Fibroblast of villous mesenchyme (primary cell): Measurements from ENCODE around the gene SHANK2. TPM values are rescaled to one million over a fixed set of nuclear protein-coding genes. Genes with fewer than 3 reads are reported as not detected.

ENCODE experiments used
- DNase-seq: peaks from one replicate; pipeline ENCODE4 v3.0.0-alpha.2; 2010; ENCODE audit warnings: low read depth
- H3K4me3 ChIP-seq: 2 replicates; pipeline ENCODE4 v1.5.1; 2011; ENCODE audit warnings: low read depth, mild to moderate bottlenecking, low read length
- total RNA-seq: library from RNA; depleted of rRNA; stranded (reverse); fragments of >200 nt; gene quantifications from 2 replicates; pipeline ENCODE4 v1.2.3, GENCODE V29; 2012
- TF ChIP-seq, protein P1 (sequence below): IDR thresholded peaks from 2 replicates; pipeline ENCODE4 v1.5.1; 2012; ENCODE audit warnings: low read depth, mild to moderate bottlenecking, low read length; ENCODE audit not compliant: insufficient read depth

Gene SHANK2
- total RNA-seq, 1 donor = 0.86 TPM

DNA sequence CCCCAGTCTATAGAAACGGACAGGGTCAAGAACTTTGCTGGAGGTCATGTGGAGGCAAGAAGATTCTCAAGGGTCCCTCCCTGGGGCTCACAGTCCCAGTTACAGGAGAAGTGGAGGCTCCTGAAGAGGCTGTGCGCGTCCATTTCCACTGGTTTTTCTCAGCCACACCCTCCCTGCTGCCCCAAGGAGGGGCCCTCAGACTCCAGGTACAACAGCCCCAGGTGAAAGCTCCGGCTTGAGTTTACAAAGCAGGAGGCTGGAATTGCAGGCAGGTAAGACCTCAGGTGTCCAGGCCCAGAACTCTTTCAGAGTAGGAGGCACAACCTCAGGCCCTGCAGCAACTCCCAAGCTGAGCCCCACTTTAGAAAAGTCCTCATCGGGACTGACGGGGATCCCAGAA lies 3.1 kb downstream of the SHANK2 start:
- no peak for DNase-seq
- TF ChIP-seq, protein P1, sequence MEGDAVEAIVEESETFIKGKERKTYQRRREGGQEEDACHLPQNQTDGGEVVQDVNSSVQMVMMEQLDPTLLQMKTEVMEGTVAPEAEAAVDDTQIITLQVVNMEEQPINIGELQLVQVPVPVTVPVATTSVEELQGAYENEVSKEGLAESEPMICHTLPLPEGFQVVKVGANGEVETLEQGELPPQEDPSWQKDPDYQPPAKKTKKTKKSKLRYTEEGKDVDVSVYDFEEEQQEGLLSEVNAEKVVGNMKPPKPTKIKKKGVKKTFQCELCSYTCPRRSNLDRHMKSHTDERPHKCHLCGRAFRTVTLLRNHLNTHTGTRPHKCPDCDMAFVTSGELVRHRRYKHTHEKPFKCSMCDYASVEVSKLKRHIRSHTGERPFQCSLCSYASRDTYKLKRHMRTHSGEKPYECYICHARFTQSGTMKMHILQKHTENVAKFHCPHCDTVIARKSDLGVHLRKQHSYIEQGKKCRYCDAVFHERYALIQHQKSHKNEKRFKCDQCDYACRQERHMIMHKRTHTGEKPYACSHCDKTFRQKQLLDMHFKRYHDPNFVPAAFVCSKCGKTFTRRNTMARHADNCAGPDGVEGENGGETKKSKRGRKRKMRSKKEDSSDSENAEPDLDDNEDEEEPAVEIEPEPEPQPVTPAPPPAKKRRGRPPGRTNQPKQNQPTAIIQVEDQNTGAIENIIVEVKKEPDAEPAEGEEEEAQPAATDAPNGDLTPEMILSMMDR = no peak
- H3K4me3 ChIP-seq = no peak overlapping the region

DNA sequence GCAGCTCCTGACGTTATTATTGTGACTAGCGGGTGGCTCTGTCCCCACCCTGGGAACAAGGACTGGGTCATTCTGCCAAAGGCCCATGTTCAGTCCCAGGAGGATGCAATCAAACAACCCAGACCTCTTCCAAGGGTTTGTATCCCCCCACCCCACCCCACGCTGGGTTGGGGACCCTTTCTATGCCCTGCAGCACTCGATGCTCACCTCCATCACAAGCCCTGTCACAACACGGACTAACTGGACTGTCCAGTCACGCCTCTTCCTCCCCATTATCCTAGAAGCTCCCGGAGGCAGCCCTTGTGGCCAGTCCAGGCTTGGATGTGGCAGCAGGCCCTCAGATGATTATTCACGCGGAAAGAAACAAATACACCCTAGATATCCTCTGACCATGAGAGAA lies 3.7 kb downstream of the SHANK2 start:
- H3K4me3 ChIP-seq = no peak overlapping the region
- DNase-seq = no peak
- TF ChIP-seq, protein P1 = no peak

DNA sequence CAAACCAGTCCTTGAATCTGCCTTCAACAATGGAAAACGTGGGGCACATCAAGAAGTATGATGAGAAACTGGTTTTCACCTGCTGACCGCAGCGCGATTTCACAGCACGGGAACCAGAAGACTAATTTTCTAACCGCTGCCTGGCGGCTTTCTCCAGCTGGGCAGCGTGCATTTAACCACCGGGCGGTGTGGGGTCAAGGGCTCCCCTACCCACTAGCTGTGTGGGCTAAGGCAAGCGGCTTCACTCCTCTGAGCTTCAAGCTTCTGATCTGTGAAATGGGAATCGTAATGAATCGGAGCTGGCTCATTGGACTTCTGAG lies 4.2 kb downstream of the SHANK2 start:
- DNase-seq = no peak
- TF ChIP-seq, protein P1 = no peak
- no peak overlapping the region for H3K4me3 ChIP-seq

DNA sequence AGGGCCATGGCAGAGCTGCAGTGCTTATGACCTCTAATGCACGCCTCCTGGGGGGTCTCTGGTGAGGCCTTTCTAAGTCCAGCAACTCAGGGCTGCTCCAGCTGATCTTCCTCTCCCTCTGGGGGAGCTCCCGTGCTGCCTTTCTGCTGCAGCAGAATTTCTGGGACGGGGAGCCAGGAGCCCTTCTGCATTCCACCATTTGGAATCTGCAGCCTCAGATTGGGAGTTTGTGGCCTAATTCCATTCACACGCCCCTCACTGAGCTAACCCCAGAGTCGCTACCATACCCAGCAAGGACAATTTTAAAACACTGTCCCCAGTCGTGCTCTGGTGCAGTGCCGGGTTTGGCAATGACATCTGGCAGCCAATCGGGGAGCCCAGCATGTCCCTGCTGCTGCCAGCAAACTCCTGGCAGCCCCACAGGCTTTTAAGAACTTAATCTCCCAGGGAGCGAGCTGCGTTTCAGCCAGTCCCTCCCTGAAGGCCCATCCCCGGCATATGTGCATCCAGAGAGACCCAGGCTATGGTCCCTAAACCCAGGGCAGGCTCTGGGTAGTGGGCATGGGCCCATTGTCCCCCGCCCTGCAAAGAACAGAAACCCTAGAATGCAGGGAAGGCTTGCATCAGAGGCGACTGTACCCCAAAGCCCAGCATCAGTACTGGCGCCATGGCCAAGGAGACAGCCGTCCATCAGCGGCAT lies 4.7 kb downstream of the SHANK2 start:
- TF ChIP-seq, protein P1 = no peak
- no peak for DNase-seq
- no peak overlapping the region for H3K4me3 ChIP-seq

DNA sequence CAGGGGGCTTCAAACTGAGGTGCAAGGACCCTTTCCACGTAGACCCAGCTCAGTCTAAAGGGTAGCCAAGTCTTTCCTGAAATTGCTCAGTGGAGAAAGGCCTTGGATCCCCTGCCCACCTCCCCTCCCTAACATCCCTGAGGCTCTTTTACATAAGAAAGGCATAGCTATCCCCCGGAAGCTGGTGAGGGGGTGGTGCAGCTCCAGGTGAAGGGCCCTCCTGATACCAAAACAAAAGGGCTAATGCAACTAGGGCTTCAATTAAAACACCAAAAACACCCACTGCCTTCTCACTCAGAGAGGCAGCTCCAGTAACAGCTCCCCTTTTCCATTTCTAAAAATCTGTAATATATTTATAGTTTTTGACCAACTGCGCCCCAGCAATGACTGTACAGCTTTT lies 5.8 kb downstream of the SHANK2 start:
- no peak overlapping the region for H3K4me3 ChIP-seq
- TF ChIP-seq, protein P1 = no peak
- no peak for DNase-seq

DNA sequence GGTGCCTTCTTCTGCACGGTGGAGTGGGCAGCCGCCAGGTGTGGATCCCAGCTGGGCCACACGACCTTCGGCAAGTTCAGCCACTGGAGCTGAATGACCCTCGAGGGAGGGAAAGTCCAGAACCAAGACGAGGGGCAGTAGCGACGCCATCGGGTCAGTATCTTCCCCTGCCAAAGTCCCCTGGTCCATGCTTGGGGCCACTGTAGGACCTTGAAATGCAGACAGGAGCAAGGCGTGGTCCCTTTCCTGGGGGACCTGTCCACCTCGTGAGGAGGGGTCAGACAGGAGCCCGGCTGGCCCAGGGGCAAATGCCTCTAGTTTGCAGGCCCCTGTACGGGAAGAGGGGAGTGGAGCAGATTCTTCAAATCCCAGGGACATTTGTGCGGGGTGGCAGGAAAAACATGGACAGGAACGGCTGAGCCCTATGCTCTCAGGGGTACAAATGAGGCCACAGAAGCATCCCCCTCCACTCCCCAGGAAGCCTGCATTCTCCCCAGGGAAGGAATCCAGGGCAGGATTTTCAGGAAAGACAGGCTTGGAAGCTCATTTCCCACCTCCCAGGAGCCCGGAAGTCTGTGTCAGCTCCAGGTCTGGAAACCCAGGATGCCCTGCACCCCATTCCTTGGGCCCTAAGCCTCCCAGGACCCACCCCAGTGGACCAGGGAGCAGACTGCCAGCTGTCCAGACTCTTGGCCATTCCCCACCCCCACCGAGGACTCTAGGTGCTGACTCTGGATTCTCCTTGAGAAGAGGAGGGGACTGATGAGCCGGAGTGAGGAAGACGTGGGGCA lies 6.6 kb downstream of the SHANK2 start:
- no peak overlapping the region for H3K4me3 ChIP-seq
- no peak for DNase-seq
- TF ChIP-seq, protein P1 = no peak
